Keratinocyte (primary cell): ENCODE data around the gene ANTXR2. TPM values are rescaled to one million over a fixed set of nuclear protein-coding genes. Genes with fewer than 3 reads are reported as not detected.

Experiments used
- DNase-seq: peaks from one replicate; pipeline ENCODE4 v3.0.0-alpha.2; 2011; ENCODE audit warnings: low read depth, missing footprints, low spot score
- FAIRE-seq: peaks from 2 replicates; lab custom pipeline; 2011; peaks lifted over from hg19 to GRCh38; lab: Jason Lieb, UNC
- H2AFZ ChIP-seq: 2 replicates; pipeline ENCODE4 v1.6.0; 2012; ENCODE audit warnings: low read length, control low read depth, inconsistent platforms; ENCODE audit not compliant: control insufficient read depth
- H3K27ac ChIP-seq: 2 replicates; pipeline ENCODE4 v1.5.1; 2011; ENCODE audit warnings: low read length; ENCODE audit not compliant: control insufficient read depth, insufficient read depth
- H3K27me3 ChIP-seq: 3 replicates; pipeline ENCODE4 v1.6.0; 2011; ENCODE audit warnings: low read length; ENCODE audit not compliant: control insufficient read depth, insufficient read depth; ENCODE audit errors: extremely low read depth
- H3K36me3 ChIP-seq, 2 experiments: 2 replicates in 1 of 2; 3 replicates in 1 of 2; pipeline ENCODE4 v1.5.1; 2011; ENCODE audit warnings: low read length in 2 of 2, mild to moderate bottlenecking in 1 of 2; ENCODE audit not compliant: control insufficient read depth in 2 of 2, insufficient read depth in 2 of 2; ENCODE audit errors: extremely low read depth in 1 of 2
- H3K4me1 ChIP-seq: 3 replicates; pipeline ENCODE4 v1.5.1; 2011; ENCODE audit warnings: low read length; ENCODE audit not compliant: control insufficient read depth, insufficient read depth; ENCODE audit errors: extremely low read depth
- H3K4me2 ChIP-seq: 3 replicates; pipeline ENCODE4 v1.6.0; 2011; ENCODE audit warnings: low read depth, low read length; ENCODE audit not compliant: control insufficient read depth, insufficient read depth; ENCODE audit errors: extremely low read depth
- H3K4me3 ChIP-seq, 3 experiments: fragments of 200-600 bp in 1 of 3; sonication (generic) in 1 of 3; 2 replicates in 2 of 3; 3 replicates in 1 of 3; pipeline ENCODE4 v1.5.1; 2011 to 2016; ENCODE audit warnings: low read length in 3 of 3, mild to moderate bottlenecking in 3 of 3, control low read depth in 2 of 3, inconsistent platforms in 1 of 3, low read depth in 1 of 3, mixed read lengths in 1 of 3, mixed run types in 1 of 3, moderate library complexity in 1 of 3; ENCODE audit not compliant: control insufficient read depth in 2 of 3, insufficient read depth in 2 of 3; ENCODE audit errors: extremely low read depth in 1 of 3
- H3K79me2 ChIP-seq: 2 replicates; pipeline ENCODE4 v1.6.0; 2012; ENCODE audit warnings: low read length; ENCODE audit not compliant: control insufficient read depth, insufficient read depth
- H3K9ac ChIP-seq: 3 replicates; pipeline ENCODE4 v1.6.0; 2011; ENCODE audit warnings: low read length; ENCODE audit not compliant: control insufficient read depth, insufficient read depth; ENCODE audit errors: extremely low read depth
- H3K9me1 ChIP-seq: 3 replicates; pipeline ENCODE4 v1.6.0; 2011; ENCODE audit warnings: low read length; ENCODE audit not compliant: control insufficient read depth, insufficient read depth; ENCODE audit errors: extremely low read depth
- H3K9me3 ChIP-seq: 2 replicates; pipeline ENCODE4 v1.5.1; 2012; ENCODE audit warnings: low read depth, low read length; ENCODE audit not compliant: control insufficient read depth
- H4K20me1 ChIP-seq: 3 replicates; pipeline ENCODE4 v1.6.0; 2011; ENCODE audit warnings: low read length; ENCODE audit not compliant: control insufficient read depth, insufficient read depth; ENCODE audit errors: extremely low read depth
- EZH2 ChIP-seq: IDR thresholded peaks from one replicate; pipeline ENCODE4 v1.6.1; 2012; ENCODE audit warnings: inconsistent platforms, mild to moderate bottlenecking, low read length, moderate library complexity
- dilution Hi-C: fragments of 300-500 bp; cut with MboI; formaldehyde crosslinking; loops from one replicate; pipeline ENCODE4 v1.7.0; 2020; ENCODE audit warnings: low sequenced_read_pairs; ENCODE audit not compliant: extremely low pct_ligation_motif_present
- polyA plus RNA-seq, 5 experiments: library from polyadenylated mRNA; depleted of rRNA in 3 of 5; stranded (reverse) in 3 of 5; stranded (forward) in 1 of 5; unstranded in 1 of 5; fragments of >200 nt; gene quantifications; 1 replicate in 1 of 5; 2 replicates in 3 of 5; 3 replicates in 1 of 5; pipeline versions ENCODE4 v1.2.1 to v1.2.3, GENCODE V29; 2011 to 2012; ENCODE audit warnings: missing spikeins in 2 of 5, low read depth in 1 of 5, low replicate concordance in 1 of 5
- TF ChIP-seq, protein P1 (sequence below), 3 experiments: IDR thresholded peaks in 1 of 3; conservative IDR thresholded peaks in 1 of 3; optimal IDR thresholded peaks in 1 of 3; 2 replicates in 2 of 3; 3 replicates in 1 of 3; pipeline versions ENCODE3 to v1.5.1; 2011; ENCODE audit warnings: low read length in 3 of 3, mild to moderate bottlenecking in 3 of 3, moderate library complexity in 2 of 3, control low read depth in 1 of 3, inconsistent platforms in 1 of 3; ENCODE audit not compliant: insufficient read depth in 2 of 3; ENCODE audit errors: extremely low read depth in 1 of 3

ANTXR2 gene
- polyA plus RNA-seq, 1 donor (not counting 4 experiments of a cell fraction or from before 2014, with no cell fraction given): 89.1 TPM

DNA sequence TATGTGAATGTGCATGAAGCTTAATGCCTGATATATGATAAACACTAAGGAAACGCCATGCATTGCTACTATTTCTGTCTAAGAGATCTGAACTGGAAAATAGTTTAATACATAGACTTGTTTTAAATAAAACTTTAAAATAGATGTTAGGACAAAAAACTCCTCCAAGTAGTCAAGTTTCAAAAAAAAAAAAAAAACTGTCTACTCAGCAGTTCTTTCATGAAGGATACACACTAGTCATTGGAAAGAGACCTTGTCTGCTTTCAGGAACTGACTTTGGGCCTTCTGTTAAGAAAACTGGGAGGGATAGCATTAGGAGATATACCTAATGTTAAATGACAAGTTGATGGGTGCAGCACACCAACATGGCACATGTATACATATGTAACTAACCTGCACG lies 138.4 kb downstream of the ANTXR2 start:
- dilution Hi-C loops: no loop called here
- H4K20me1 ChIP-seq: no peaks in the 10 kb centered on the region
- H3K9ac ChIP-seq: no peak overlapping the region
- H3K9me1 ChIP-seq: no peaks in the 10 kb centered on the region
- no peak overlapping the region for H3K27ac ChIP-seq
- H3K79me2 ChIP-seq: peaks cover 12% of the 10 kb centered on the region
- peaks cover 0 to 9% of the 10 kb centered on the region in 2 experiments for H3K36me3 ChIP-seq
- H3K4me2 ChIP-seq: no peak overlapping the region
- H3K27me3 ChIP-seq: no peaks in the 10 kb centered on the region
- no peaks in the 10 kb centered on the region for H3K4me1 ChIP-seq
- DNase-seq (no peak), FAIRE-seq (no peak)
- no peak overlapping the region for H2AFZ ChIP-seq
- TF ChIP-seq, protein P1, sequence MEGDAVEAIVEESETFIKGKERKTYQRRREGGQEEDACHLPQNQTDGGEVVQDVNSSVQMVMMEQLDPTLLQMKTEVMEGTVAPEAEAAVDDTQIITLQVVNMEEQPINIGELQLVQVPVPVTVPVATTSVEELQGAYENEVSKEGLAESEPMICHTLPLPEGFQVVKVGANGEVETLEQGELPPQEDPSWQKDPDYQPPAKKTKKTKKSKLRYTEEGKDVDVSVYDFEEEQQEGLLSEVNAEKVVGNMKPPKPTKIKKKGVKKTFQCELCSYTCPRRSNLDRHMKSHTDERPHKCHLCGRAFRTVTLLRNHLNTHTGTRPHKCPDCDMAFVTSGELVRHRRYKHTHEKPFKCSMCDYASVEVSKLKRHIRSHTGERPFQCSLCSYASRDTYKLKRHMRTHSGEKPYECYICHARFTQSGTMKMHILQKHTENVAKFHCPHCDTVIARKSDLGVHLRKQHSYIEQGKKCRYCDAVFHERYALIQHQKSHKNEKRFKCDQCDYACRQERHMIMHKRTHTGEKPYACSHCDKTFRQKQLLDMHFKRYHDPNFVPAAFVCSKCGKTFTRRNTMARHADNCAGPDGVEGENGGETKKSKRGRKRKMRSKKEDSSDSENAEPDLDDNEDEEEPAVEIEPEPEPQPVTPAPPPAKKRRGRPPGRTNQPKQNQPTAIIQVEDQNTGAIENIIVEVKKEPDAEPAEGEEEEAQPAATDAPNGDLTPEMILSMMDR (optimal IDR thresholded peaks at IDR 0.05 in 1 of 3, IDR thresholded peaks at IDR 0.05 in 1 of 3, conservative IDR thresholded peaks at IDR 0.05 in 1 of 3; ENCODE audit: extremely low read depth in 1 of 3, insufficient read depth in 2 of 3, low read length in 3 of 3): no peak
- no peak for TF ChIP-seq EZH2
- H3K4me3 ChIP-seq: no peak overlapping the region
- no peaks in the 10 kb centered on the region for H3K9me3 ChIP-seq

DNA sequence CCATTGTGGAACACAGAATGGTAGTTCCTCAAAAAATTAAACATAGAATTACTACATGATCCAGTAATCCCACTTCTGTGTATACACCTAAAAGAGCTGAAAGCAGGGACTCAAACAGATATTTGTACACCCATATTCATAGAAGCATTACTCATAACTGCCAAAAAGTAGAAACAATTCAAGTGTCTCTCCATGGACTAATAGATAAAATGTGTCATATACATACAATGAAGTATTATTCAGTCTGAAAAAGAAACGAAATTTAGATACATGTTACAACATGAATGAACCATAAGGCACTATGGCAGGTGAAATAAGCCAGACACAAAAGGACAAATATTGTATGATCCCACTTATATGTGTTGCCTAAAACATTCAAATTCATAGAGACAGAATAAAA lies 145.1 kb downstream of the ANTXR2 start:
- Histone ChIP-seq H3K9me1 (no peaks in the 10 kb centered on the region), H3K9me3 (no peaks in the 10 kb centered on the region), H3K9ac (no peak overlapping the region), H3K4me1 (peaks cover 8% of the 10 kb centered on the region), H3K27me3 (no peaks in the 10 kb centered on the region), H3K36me3 (peaks cover 0 to 1% of the 10 kb centered on the region in 2 experiments), H3K79me2 (peaks cover 14% of the 10 kb centered on the region), H2AFZ (no peak overlapping the region), H4K20me1 (no peaks in the 10 kb centered on the region), H3K4me2 (no peak overlapping the region), H3K27ac (no peak overlapping the region), H3K4me3 (no peak overlapping the region)
- DNase-seq (peak; percentile 19), FAIRE-seq (peak; percentile 67)
- TF ChIP-seq, protein P1 (optimal IDR thresholded peaks at IDR 0.05 in 1 of 3, IDR thresholded peaks at IDR 0.05 in 1 of 3, conservative IDR thresholded peaks at IDR 0.05 in 1 of 3; ENCODE audit: extremely low read depth in 1 of 3, insufficient read depth in 2 of 3, low read length in 3 of 3): no peak
- TF ChIP-seq EZH2: no peak
- dilution Hi-C loops: no loop called here
